Kidney capillary endothelial cell (primary cell): ENCODE measurements around the gene HLX.

ENCODE experiments used
- DNase-seq: peaks from one replicate; pipeline ENCODE4 v3.0.0-alpha.2; 2018; ENCODE audit warnings: low spot score

The HLX gene

DNA sequence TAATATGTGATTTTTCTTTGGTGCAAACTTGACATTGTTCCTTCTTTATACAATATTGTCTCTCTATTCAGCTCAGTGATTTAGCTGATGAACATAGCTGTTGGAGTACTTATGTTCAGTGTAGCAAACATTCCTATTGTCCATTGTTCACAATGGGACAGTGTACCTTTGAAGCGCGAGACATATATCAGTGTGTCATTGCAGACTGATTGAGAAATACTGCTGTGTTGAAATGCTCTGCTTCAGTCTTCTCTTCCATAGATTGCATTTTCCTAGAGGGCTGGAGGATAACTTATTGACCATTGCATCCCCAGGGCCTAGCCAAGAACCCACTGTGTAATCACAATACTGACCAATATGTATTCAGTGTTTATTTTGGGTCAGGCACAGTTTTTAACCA, 46.5 kb downstream of the HLX start:
- DNase-seq: no peak

DNA sequence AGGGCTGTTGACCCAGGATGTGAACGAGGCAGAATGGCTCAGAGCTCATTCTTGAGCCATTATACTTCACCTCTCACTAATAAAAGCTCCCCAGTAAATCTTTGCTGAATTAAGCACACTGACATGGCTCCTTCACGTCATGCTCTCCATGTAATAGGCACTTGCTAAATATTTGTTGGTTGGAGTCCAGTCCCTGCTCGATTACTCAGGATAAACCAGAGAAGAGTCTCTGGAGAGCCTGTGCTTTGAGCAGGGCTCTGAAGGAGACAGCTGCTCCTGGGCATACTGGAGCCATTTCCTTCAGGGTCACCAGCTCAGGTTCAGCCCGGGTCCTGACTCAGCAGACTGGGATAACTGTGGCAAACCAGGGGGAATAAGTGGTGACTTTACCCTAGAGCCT, 46.9 kb downstream of the HLX start:
- no peak for DNase-seq

DNA sequence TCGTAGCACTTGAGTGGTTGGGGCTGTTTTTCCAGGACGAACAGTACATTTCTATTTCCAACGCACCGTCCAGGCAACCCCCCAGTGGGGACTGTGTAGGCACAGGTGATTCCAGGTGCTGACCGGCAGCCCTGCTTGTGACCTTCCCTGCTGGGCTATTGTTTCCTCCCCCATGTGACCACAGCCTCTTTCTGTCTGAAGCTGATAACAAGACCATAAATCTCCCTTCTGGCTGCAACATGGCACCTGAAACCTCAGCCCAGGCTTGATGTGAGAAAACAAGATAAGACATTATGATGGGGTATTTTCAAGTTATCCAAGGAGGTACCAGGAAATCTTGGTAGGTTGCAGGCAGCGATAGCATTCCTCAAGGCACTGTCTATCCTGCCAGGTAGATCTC, 48.2 kb downstream of the HLX start:
- DNase-seq: no peak

- DNase-seq: no peak
These were observed 49.1 kb downstream of the HLX start for GRCh38 chr1:220928320-220928719.

GRCh38 chr1:220928725-220929300, 49.6 kb downstream of the HLX start:
- no peak for DNase-seq

GRCh38 chr1:220929304-220929703, 50.1 kb downstream of the HLX start:
- no peak for DNase-seq
